GM20000 (cell line): ENCODE data around the gene DDX11.
"Not testable (repeated sequence)": the region's sequence is repeated elsewhere in the genome, so short reads cannot be mapped to it uniquely, and the experiment has no call there.

Experiments used
- DNase-seq: peaks from one replicate; pipeline ENCODE4 v3.0.0; 2012; ENCODE audit warnings: low spot score
- TF ChIP-seq, protein P1 (sequence below): IDR thresholded peaks from 2 replicates; pipeline ENCODE4 v1.5.1; 2012; ENCODE audit warnings: mild to moderate bottlenecking, control low read depth; ENCODE audit errors: extremely low read depth, missing control alignments

The DDX11 gene

DNA sequence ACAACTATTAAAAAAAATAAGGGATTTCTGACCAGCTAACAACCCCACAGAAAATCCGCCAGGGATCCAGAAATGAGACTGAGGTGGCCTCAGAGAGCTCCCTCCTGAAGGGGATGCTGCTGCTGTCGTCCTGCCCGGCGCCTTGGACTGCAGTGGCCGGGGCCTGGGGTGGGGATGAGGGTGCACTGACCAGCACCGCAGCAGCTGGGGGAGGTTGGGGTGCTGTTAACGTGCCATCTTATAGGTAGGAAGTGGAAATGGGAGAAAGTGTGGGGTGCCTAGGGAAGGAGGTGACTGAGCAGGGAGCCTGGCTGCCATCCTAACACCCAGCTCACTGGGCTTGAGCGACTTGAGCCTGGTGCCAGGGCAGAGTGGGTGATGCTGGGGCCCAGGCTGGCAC lies 32.0 kb downstream of the DDX11 start:
- TF ChIP-seq, protein P1, sequence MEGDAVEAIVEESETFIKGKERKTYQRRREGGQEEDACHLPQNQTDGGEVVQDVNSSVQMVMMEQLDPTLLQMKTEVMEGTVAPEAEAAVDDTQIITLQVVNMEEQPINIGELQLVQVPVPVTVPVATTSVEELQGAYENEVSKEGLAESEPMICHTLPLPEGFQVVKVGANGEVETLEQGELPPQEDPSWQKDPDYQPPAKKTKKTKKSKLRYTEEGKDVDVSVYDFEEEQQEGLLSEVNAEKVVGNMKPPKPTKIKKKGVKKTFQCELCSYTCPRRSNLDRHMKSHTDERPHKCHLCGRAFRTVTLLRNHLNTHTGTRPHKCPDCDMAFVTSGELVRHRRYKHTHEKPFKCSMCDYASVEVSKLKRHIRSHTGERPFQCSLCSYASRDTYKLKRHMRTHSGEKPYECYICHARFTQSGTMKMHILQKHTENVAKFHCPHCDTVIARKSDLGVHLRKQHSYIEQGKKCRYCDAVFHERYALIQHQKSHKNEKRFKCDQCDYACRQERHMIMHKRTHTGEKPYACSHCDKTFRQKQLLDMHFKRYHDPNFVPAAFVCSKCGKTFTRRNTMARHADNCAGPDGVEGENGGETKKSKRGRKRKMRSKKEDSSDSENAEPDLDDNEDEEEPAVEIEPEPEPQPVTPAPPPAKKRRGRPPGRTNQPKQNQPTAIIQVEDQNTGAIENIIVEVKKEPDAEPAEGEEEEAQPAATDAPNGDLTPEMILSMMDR: no peak
- no peak for DNase-seq

DNA sequence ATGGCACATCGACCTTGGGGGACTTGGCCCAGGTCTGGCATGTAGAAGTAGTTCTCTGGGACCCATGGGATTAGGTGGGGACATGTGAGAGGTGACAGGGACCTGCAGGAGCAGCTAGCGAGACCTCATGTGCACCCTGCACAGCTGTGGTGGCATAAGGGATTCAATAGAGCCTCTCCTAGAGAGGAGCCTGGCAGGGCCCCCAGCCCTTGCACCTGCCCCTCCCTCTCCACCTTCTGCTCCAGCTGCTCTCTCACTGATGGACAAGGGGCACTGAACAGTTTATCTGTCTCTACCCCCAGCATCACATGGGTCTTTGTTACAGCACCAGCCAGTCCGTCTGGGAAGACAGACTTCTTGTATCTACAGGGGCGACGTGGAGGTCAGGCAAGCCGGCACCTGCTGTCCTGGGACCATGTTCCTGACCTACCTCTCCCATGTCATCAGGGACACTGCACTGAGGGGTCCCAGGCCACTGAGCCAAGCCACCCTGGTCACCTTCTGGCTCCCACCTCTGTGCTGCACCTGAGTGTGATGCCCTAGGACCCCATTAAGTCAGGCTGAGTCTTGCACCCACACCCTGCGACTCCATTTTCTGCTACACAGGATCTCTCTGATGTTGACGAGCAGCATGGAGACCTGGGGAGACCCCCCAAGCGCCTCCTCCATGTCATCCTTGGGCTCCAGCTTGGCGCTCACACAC lies 32.6 kb downstream of the DDX11 start:
- TF ChIP-seq, protein P1: no peak
- no peak for DNase-seq

DNA sequence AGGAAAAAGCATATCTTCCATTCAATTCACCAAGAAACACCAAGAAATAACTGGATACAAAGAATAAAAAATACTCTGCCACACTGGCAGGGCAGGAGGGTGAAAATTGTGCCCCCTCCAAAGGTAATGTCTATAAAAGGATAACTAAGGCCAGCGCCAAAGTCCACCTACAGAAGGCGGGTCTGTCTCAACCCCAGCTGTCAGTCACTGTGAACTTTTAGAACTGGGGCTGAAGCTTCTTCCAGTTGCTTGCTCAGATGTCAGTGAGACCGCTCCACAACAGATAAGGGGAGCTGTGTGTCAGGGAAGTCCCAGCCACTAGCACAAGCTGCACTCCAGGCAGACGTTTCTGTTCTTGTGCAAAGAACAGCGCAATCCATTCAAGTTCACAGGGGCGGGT lies 36.1 kb downstream of the DDX11 start:
- not testable (repeated sequence) for DNase-seq

DNA sequence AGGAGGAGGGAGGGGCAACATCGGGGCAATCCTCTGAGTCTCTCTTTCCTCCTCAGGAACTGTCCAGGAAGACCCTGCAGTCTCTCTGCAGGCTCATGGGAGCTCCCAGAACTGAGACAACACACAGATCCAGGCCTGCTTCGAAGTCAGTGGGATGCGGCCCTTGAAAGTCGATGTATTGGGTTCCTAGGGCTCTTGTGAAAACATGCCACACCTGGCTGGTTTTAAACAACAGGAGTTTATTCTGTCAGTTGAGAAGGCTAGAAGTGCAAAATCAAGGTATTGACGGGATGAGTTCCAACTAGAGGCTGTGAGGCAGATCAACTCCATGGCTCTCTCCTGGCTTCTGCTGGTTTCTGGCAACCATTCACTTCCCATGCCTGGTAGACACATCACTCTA lies 36.6 kb downstream of the DDX11 start:
- not testable (repeated sequence) for DNase-seq

DNA sequence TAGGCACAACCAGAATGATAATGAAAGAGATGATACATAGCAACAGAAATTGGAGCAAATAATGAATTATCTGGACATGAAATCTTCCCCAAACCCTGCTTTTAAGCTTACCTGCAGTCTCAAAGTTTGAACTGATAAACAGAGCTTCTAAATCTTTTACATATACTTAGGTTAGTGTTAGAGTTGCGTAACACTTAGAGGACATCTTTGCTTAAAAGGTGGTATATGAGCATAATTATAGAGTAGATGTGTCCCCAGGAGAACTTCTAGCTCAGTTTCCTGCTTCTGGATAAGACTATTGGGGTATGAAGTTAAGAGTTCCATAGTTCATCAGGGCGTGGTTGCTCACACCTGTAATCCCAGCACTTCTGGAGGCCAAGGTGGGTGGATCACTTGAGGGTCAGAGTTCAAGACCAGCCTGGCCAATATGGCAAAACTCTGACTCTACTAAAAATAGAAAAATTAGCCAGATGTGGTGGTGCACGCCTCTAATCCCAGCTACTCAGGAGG lies 41.5 kb downstream of the DDX11 start:
- DNase-seq: not testable (repeated sequence)

DNA sequence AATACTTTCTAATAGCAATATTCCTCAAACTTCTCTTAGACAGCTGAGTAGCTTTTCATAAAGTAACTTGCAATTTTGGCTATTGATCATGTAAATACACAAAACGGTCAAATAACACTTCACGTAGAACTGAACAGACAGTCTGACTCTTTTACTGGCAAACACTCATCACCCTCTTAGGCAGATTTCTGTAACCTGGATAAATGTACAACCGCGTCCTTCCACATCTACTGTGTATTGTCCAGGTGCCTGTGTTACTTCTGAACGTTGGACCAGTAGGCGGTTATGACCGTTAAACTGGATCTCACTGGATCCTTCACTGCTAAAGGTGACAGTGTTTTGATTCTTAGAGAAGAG lies 43.2 kb downstream of the DDX11 start:
- not testable (repeated sequence) for DNase-seq

DNA sequence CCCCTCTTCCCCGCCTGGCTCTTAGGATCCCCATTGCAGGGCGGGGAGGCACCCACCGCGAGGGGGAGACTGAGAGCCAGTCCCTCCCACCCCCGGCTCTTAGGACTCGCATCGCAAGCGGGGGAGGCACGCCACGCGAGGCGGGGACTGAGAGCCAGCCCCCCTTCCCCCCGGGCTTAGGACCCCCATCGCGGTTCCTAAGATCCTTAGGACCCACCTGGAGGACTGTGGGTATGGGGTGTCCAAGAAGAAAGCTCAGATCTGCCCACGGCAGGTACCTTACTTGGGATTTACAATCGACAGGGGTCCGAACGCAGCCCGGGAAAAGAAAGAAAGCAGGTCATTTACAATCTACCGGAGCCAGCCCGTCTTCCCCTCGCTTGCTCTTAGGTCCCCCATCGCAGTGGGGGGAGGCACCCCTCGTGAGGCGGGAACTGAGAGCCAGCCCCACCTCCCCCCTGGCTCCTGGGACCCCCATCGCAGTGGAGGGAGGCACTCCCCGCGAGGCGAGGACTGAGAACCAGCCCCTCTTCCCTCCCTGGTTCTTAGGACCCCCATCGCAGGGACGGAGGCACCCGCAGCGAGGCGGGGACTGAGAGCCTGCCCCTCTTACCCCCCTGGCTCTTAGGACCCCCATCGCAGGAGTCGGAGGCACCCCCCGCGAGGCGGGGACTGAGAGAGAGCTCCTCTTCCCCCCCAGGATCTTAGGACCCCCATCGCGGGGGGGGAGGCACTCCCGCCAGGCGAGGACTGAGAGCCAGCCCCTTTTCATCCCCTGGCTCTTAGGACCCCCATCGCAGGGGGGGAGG lies 43.7 kb downstream of the DDX11 start:
- peak; percentile 71 for DNase-seq
- TF ChIP-seq, protein P1: peak; percentile 8

DNA sequence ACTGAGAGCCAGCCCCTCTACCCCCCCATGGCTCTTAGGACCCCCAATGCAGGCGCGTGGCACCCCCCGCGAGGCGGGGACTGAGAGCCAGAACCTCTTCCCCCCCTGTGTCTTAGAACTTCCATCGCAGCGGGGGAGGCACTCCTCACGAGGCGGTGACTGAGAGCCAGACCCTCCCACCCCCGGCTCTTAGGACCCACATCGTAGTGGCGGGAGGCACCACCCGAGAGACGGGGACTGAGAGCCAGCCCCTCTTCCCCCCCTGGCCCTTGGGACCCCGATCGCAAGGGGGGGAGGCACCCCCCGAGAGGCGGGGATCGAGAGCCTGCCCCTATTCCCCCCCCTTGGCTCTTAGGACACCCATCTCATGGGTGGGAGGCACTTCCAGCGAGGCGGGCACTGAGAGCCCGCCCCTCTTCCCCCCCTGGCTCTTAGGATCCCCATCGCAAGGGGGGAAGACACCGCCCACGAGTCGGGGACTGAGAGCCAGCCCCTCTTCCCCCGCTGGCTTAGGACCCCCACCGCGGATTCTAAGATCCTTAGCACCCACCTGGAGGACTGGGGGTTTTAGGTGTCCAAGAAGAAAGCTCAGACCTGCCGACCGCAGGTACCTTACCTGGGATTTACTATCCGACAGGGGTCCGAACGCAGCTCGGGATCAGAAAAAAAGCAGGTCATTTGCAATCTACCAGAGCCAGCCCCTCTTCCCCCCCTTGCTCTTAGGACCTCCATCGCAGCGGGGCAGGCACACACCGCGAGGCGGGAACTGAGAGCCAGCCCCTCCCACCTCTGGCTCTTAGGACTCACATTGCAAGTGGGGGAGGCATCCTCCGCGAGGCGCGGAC lies 44.9 kb downstream of the DDX11 start:
- TF ChIP-seq, protein P1: no peak
- DNase-seq: peak; percentile 33

DNA sequence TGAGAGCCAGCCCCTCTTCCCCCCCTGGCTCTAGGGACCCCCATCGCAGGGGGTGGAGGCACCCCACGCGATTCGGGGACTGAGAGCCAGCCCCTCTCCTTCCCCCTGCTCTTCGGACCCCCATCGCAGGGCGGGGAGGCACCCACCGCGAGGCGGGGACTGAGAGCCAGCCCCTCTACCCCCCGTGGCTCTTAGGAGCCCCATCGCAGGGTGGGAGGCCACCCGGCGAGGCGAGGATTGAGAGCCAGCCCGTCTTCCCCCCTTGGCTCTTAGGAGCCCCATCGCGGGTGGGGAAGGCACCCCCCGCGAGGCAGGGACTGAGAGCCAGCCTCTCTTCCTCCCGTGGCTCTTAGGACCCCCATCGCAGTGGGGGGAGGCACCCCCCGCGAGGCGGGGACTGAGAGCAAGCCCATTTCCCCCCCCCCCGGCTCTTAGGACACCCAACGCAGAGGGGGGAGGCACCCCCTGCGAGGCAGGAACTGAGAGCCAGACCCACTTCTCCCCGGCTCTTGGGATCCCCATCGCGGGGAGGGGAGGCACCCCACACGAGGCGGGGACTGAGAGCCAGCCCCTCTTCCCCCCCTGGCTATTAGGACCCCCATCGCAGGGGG lies 45.6 kb downstream of the DDX11 start:
- DNase-seq: no peak
- TF ChIP-seq, protein P1: no peak
